ENCODE measurements around the gene CYGB.

The CYGB gene

DNA sequence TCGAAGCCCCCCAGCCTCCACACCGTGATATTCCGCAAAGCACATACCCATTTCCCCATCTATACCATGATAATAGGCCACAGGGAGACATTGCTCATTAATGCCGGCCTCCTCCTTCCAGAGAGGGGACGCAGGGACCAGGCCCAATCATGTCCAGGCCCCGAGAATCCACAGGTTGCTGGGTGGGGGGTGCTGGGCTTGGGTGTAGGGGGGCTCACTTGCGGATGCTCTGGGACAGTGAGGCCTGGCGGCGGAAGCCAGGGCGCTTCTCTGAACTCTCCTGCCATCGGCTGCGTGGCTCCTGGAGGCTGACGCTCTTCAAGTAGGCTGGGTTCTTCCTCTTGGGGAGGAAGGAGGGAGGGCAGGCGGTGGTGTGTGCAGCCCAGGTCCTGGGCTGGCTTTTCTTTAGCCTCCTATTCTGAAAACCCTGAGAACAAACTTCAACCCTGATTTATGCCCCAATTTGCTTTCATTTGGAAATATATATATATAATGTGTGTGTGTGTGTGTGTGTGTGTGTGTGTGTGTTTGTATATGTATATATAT, 57.9 kb downstream of the CYGB start:
- no peak for DNase-seq (ENCODE audit: low spot score)

DNA sequence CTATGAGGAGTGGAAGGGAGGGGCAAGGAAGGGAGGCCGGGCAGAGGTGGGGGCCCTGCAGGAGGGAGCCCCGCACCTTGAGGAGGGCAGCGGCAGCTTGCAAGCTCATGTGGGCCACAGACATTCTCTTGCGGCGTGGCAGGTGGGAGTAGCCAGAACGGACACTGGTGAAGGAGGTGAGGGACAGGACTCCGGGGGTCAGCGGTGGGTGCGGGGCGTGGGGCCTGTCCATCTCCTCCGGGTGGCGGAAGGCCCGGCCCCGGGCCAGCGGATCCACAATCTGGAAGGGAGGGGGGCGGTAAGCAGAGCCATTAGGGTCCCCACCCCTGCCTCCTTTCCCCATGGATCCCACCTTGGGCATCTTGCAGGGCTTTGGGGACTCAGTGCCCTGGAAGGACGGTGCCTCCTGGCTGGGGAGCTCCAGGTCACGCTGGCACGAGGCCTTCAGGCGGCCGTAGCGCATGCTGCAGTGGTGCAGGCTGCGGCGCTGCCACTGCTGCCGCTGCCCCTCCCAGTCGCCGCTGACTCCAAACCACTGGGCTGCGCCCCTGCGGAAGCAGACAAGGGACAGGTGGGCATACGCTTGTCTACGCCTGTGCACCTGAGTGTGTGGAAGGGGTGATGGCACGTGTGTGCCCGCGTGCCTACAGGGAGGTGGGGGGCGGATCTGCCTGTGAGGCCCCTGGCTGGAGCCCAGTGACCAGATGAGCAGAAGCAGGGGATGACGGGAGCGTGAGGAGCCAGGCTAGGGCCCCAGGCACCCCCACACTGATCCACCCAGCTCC, 58.6 kb downstream of the CYGB start:
- DNase-seq (ENCODE audit: low spot score), result no peak

DNA sequence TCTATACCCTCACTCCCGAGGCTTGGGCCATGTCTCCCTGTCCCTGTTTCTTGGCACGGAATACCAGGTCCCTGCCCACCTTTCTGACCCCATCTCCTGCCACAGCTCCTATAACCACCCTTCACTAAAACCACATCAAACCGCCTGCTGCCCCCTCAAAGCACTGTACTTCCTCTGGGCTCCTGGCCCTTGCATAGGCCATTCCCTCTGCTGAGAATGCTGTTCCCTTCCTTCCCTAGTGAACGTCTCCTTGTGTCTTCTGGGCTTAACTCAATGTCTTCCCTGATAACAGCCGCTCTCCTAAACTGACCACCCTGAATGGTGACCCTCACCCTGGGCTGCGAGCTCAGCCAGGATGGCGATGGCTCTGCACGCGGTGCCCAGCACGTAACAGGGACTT, 59.4 kb downstream of the CYGB start:
- no peak for DNase-seq (ENCODE audit: low spot score)

DNA sequence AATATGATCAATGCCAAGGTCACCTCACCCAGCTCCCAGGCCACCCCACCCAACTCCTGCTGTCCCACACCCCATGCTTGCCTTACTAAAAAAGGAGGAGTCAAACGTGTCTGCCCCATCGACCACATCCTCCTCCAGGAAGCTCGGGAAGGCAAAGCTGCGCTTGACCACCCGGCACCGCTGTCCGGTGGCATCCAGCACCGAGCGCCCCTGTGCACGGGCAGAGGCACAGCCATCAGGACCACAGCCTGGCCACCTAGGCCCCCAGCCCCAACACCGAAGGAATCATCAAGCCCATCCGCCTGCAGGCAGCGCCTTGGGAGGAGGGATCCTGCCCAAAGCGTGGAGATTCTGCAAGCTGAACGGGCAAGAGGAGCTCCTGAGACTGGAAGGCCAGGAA, 59.9 kb downstream of the CYGB start:
- no peak for DNase-seq (ENCODE audit: low spot score)
